GM19043 (cell line): ENCODE results near the gene TNFAIP6.
"Not testable (repeated sequence)": the region's sequence is repeated elsewhere in the genome, so short reads cannot be mapped to it uniquely, and the experiment has no call there.

Experiments
- ATAC-seq: cut with Tn5 transposase; IDR thresholded peaks from one replicate; pipeline ENCODE4 v1.9.1; 2021; ENCODE audit warnings: low read depth; ENCODE audit not compliant: unreplicated experiment

TNFAIP6 gene

GRCh38 chr2:151357359-151357758 is at the start of gene TNFAIP6:
Gene TNFAIP6 (plus strand): TSS chr2:151357592. CDS start chr2:151357667, 75 bp downstream.
- ATAC-seq, result no peak

GRCh38 chr2:151310313-151310712 is 47.1 kb upstream of the TNFAIP6 start:
- not testable (repeated sequence) for ATAC-seq

- ATAC-seq, result not testable (repeated sequence)
Observed at GRCh38 chr2:151312440-151312839, 45.0 kb upstream of the TNFAIP6 start.

DNA sequence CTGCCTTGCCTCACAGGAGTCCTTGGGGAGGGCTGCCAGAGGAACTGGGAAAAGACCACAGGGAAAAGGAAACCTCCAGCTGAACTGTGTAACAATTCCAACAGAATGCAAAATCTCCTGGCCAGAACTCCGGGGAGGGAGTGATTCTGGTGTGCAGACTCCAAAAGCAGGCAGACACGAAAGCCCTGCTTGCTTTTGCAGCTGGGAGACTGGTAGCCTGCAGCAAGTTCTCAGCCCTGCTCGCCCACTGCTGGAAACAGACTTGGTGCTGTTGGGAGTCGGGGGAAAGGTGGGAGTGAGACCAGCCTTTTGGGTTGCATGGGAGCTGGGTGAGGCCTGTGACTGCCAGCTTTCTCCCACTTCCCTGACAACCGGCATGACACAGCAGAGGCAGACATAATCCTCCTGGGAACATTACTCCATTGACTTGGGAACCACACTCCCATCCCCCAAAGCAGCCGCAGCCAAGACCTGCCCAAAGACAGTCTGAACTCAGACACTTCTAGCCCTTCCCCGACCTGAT is 42.0 kb upstream of the TNFAIP6 start:
- ATAC-seq, result no peak

GRCh38 chr2:151325581-151326095 is 31.8 kb upstream of the TNFAIP6 start:
- no peak for ATAC-seq

DNA sequence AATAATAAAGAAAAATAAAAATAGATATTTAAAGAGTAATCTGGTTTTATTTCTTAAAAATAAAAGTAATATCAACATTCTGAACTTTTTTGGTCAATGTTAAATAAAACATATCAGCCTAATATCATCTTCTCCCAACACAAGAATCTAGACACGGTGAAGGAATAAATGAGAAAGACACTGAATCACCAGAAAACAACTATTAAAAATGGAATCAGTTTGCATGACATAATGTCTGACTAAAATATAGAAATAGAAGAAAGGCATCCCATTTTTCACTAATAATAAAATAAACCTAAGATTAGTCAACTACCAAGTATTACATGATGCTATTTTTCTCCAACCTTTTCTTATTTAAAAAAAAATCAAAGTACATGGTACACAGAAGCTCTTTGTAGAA is 30.8 kb upstream of the TNFAIP6 start:
- ATAC-seq, result no peak

DNA sequence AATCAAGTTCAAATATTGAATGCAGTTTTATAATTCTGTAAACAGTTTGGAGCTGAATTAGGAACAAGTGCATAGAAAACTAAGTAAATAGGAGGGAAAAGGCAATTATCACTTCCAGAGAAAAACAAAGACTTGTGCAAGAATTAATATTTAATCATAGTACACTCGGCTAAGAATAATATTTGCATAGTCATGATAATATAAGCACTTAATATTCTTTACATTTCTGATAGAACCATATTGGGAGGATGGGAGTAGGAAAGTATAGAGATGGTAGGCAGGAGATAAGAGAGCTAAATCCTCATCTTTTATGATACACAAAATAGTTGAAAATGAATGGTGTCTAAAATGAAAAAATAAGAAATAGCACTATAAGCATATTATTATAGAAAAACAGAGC is 27.4 kb upstream of the TNFAIP6 start:
- ATAC-seq, result no peak

- ATAC-seq, result no peak
Observed at GRCh38 chr2:151333083-151333482, 24.3 kb upstream of the TNFAIP6 start.

DNA sequence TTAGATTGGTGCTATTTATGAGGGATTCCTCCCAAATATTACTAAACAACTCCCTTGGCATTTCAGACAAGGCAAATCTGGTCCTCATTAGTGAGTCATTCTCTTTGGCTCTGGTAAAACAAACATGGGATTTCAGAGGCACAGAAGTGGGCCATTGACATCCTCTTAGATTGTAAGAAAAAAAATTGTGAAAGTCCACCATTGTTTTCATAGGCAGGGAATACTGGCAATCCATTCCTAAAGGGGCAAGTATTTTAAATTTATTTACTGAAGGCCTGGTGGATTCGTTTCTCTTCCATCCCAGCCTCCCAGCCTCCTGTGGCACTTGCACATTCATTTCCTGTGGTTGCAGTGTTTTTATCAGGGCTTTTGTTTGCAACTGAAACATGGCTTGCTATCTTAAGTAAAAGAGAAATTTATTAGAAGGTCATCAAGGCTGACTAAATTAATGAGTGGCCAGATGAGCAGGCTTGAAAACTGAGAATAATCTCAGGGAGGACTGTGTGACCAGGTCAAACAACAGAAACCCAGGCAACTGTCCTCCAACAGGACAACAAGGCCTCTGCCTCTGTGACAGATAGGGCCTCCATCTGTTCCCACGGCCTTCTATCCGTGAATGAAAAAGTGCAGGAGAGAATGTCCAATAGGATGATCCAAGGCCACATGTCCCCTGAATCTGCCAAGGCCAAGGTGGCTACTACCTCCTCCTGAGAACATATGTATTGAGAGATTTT is 23.1 kb upstream of the TNFAIP6 start:
- no peak for ATAC-seq

- ATAC-seq, result no peak
Observed at GRCh38 chr2:151336863-151337371, 20.5 kb upstream of the TNFAIP6 start.

GRCh38 chr2:151337643-151338042 is 19.7 kb upstream of the TNFAIP6 start:
- no peak for ATAC-seq

DNA sequence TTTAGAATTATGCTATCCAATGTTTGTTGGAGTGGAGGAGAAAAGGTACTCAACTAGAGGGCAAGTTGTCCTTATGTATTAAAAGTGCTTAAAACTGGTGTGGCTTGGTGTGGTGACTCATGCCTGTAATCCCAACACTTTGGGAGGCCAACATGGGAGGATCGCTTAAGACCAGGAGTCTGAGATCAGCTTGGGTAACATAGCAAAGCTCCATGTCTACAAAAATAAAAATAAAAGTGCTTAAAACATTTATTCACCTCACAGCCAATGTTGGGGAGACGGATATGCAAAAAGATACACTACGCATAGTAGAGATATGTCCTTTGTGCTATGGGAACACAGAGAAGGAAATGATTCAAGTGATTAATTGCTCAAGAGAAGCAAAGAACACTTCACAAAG is 19.3 kb upstream of the TNFAIP6 start:
- no peak for ATAC-seq

- ATAC-seq, result no peak
Observed at GRCh38 chr2:151343073-151343472, 14.3 kb upstream of the TNFAIP6 start.

- ATAC-seq, result not testable (repeated sequence)
Observed at GRCh38 chr2:151344191-151344590, 13.2 kb upstream of the TNFAIP6 start.

DNA sequence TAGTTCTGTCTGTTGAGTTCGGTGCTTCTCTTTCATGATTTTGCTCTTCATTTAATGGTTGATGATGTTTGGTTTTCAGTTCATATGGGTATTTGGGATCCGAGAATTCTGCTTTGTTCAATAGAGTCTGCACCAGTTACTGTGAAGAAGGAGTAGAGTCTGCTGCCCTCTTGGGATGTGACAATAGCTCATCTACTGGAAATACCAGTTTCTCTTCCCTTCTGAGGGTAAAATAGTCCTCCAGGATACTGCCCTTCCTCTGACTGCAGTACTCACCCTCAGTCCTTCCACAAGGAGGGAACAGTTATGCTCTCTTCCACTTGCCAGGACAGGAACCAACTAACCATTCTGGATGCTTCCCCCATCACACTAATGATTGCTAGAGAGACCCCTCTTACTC is 12.5 kb upstream of the TNFAIP6 start:
- no peak for ATAC-seq

DNA sequence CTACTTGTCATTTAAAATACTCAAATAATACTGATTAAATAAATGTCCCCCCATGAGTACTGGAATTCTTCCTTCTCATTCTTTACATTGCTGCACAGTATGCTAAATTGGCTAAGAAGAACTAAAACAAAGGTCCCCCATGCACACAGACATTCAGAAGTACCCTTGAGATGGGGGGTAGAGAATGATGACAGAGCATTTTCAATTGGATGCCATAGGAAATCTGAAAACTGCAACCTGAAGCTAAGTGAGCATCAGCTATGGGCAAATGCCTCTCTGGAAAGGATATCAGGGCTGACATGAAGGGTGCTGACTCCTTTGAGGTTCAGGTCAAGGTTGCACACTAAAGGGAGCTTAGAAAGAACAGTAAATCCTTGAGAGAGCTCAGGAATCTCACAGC is 10.1 kb upstream of the TNFAIP6 start:
- ATAC-seq, result no peak

DNA sequence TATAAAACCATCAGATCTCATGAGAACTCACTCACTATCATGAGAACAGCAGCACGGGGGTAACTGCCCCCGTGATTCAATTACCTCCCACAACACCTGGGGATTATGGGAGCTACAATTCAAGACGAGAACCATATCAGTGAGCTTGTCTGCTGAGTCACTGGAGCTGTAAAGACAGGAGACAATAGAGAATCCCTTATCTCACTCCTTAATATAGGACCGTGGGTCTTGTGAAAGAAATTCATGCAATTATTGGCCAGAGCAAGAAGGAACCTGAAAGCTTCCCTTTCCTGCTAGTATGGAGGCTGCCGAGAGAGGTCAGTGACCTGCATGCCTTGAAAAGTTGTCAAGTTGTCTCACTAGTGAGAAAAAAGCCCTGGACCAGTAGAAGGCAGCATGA is 9.5 kb upstream of the TNFAIP6 start:
- ATAC-seq, result no peak

GRCh38 chr2:151350579-151351195 is 6.7 kb upstream of the TNFAIP6 start:
- no peak for ATAC-seq

GRCh38 chr2:151353995-151354394 is 3.4 kb upstream of the TNFAIP6 start:
- no peak for ATAC-seq

- no peak for ATAC-seq
Observed at GRCh38 chr2:151354807-151355206, 2.6 kb upstream of the TNFAIP6 start.

- ATAC-seq, result no peak
Observed at GRCh38 chr2:151358166-151358970, 976 bp downstream of the TNFAIP6 start.
